Activated CD8-positive, alpha-beta T cell treated with anti-CD3 and anti-CD28 coated beads for 36 hours (primary cell): Measurements from ENCODE around the gene TRIM9. TPM values are rescaled to one million over a fixed set of nuclear protein-coding genes. Genes with fewer than 3 reads are reported as not detected.

ENCODE experiments used
- ATAC-seq: fragments of 200-7000 bp; cut with Tn5 transposase; one replicate; pipeline ENCODE4 v1.10.0; 2021; ENCODE audit warnings: mild to moderate bottlenecking, moderate library complexity
- CTCF ChIA-PET: fragments of 350-600 bp; sonication (Branson Sonifier 250); formaldehyde crosslinking; loops from one replicate; lab custom pipeline; 2021; ENCODE audit warnings: antibody characterized with exemption; lab: Charles Lee
- POLR2A ChIA-PET: fragments of 350-600 bp; sonication (Branson Sonifier 250); formaldehyde crosslinking; loops from one replicate; lab custom pipeline; 2021; ENCODE audit warnings: antibody characterized with exemption; lab: Charles Lee
- DNase-seq: peaks from one replicate; pipeline ENCODE4 v3.0.0-alpha.2; 2020
- H3K27ac Mint-ChIP-seq: one replicate; pipeline ENCODE4 v1.8.0; 2021; ENCODE audit warnings: mild to moderate bottlenecking, mixed read lengths
- H3K27me3 Mint-ChIP-seq: one replicate; pipeline ENCODE4 v1.8.0; 2021; ENCODE audit warnings: mixed read lengths
- H3K36me3 Mint-ChIP-seq: one replicate; pipeline ENCODE4 v1.8.0; 2021; ENCODE audit warnings: low read depth, mixed read lengths
- H3K4me1 Mint-ChIP-seq: one replicate; pipeline ENCODE4 v1.8.0; 2021; ENCODE audit warnings: low read depth, mixed read lengths
- H3K4me3 Mint-ChIP-seq: one replicate; pipeline ENCODE4 v1.8.0; 2021; ENCODE audit warnings: mild to moderate bottlenecking, moderate library complexity, mixed read lengths
- H3K9me3 Mint-ChIP-seq: one replicate; pipeline ENCODE4 v1.8.0; 2021; ENCODE audit warnings: mixed read lengths
- CTCF ChIP-seq: fragments of 200-600 bp; IDR thresholded peaks from one replicate; pipeline ENCODE4 v1.8.0; 2022; ENCODE audit warnings: antibody characterized with exemption, mild to moderate bottlenecking
- intact Hi-C: fragments of 100-400 bp; cut with micrococcal nuclease; formaldehyde crosslinking; loops from one replicate; pipeline ENCODE4 v1.10.0; 2022
- total RNA-seq, 2 experiments: library from RNA; stranded (reverse); gene quantifications; one replicate each; pipeline ENCODE4 v1.2.3, GENCODE V29; 2021

Gene TRIM9
- total RNA-seq, 2 experiments from 2014 or later = 6.5 to 7.2 TPM

GRCh38 chr14:51019089-51019488, 75.8 kb downstream of the TRIM9 start:
- intact Hi-C loops = no loop called here
- H3K36me3 Mint-ChIP-seq = no peaks in the 10 kb centered on the region
- no peak for ATAC-seq
- CTCF ChIA-PET = no interaction called here
- no peaks in the 10 kb centered on the region for H3K27me3 Mint-ChIP-seq
- TF ChIP-seq CTCF = no peak
- H3K27ac Mint-ChIP-seq = no peak overlapping the region
- H3K9me3 Mint-ChIP-seq = no peaks in the 10 kb centered on the region
- POLR2A ChIA-PET = no interaction called here
- H3K4me1 Mint-ChIP-seq = no peaks in the 10 kb centered on the region
- DNase-seq = no peak
- no peak overlapping the region for H3K4me3 Mint-ChIP-seq

- ATAC-seq (no peak), DNase-seq (no peak)
- ChIA-PET POLR2A (no interaction called here), CTCF (no interaction called here)
- Mint-ChIP-seq H3K9me3 (no peaks in the 10 kb centered on the region), H3K27ac (no peak overlapping the region), H3K4me1 (no peaks in the 10 kb centered on the region), H3K4me3 (no peak overlapping the region), H3K27me3 (no peaks in the 10 kb centered on the region), H3K36me3 (no peaks in the 10 kb centered on the region)
- intact Hi-C loops = no loop called here
- TF ChIP-seq CTCF = no peak
These were observed 76.4 kb downstream of the TRIM9 start for GRCh38 chr14:51018521-51018920.

- no peaks in the 10 kb centered on the region for H3K27me3 Mint-ChIP-seq
- no peaks in the 10 kb centered on the region for H3K4me1 Mint-ChIP-seq
- intact Hi-C loops = no loop called here
- CTCF ChIA-PET = no interaction called here
- TF ChIP-seq CTCF = no peak
- DNase-seq (no peak), ATAC-seq (no peak)
- POLR2A ChIA-PET = no interaction called here
- no peak overlapping the region for H3K4me3 Mint-ChIP-seq
- no peaks in the 10 kb centered on the region for H3K9me3 Mint-ChIP-seq
- no peaks in the 10 kb centered on the region for H3K36me3 Mint-ChIP-seq
- no peak overlapping the region for H3K27ac Mint-ChIP-seq
These were observed 80.3 kb downstream of the TRIM9 start for GRCh38 chr14:51014625-51015024.

- Mint-ChIP-seq H3K36me3 (no peaks in the 10 kb centered on the region), H3K4me3 (no peak overlapping the region), H3K27ac (no peak overlapping the region), H3K27me3 (no peaks in the 10 kb centered on the region), H3K9me3 (no peaks in the 10 kb centered on the region), H3K4me1 (no peaks in the 10 kb centered on the region)
- CTCF ChIA-PET = no interaction called here
- no peak for DNase-seq
- intact Hi-C loops = no loop called here
- POLR2A ChIA-PET = no interaction called here
- TF ChIP-seq CTCF = no peak
- no peak for ATAC-seq
These were observed 80.8 kb downstream of the TRIM9 start for GRCh38 chr14:51014086-51014485.

- no peaks in the 10 kb centered on the region for H3K27me3 Mint-ChIP-seq
- no peaks in the 10 kb centered on the region for H3K36me3 Mint-ChIP-seq
- H3K9me3 Mint-ChIP-seq = no peaks in the 10 kb centered on the region
- no peak for TF ChIP-seq CTCF
- intact Hi-C loops = no loop called here
- no peaks in the 10 kb centered on the region for H3K4me1 Mint-ChIP-seq
- ChIA-PET CTCF (no interaction called here), POLR2A (no interaction called here)
- H3K4me3 Mint-ChIP-seq = no peak overlapping the region
- no peak for ATAC-seq
- no peak overlapping the region for H3K27ac Mint-ChIP-seq
- DNase-seq = no peak
These were observed 82.8 kb downstream of the TRIM9 start for GRCh38 chr14:51012055-51012454.
